ENCODE measurements around the gene RNF11.

Gene RNF11

DNA sequence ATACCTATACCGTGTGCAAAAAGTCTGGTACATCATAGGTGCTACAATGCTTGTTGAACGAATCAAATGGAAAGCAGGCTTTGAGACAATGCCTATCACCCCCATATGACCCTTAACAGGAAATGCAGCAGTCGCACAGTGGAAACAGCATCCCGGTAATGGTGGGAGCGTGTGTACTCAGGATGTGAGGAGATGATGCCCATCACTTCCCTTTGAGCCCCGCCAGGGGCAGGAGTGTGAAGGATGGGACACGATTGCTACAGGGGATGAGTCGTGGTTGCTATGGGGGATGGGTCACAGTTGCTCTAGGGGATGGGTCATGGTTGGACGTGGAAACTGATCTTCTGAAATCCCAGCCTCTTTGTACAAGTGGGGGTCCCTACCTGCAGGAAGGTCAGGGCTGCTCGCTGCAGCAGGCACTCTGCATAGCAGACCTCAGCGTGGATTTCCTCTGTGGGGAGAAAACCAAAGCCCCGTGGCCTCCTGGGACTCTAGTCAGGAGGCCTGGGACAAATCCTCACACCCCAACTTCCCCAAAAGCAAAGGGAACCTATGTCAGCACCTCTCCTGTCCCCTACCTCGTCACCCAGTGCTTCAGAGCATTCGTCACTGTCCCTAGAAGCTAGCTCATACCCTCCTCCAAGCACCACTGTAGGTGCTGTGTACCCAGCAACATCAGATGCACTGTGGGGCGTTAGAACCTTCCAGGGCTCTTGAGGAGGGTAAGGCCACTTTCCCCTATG, 75.0 kb downstream of the RNF11 start:
- TF ChIP-seq, protein P1, sequence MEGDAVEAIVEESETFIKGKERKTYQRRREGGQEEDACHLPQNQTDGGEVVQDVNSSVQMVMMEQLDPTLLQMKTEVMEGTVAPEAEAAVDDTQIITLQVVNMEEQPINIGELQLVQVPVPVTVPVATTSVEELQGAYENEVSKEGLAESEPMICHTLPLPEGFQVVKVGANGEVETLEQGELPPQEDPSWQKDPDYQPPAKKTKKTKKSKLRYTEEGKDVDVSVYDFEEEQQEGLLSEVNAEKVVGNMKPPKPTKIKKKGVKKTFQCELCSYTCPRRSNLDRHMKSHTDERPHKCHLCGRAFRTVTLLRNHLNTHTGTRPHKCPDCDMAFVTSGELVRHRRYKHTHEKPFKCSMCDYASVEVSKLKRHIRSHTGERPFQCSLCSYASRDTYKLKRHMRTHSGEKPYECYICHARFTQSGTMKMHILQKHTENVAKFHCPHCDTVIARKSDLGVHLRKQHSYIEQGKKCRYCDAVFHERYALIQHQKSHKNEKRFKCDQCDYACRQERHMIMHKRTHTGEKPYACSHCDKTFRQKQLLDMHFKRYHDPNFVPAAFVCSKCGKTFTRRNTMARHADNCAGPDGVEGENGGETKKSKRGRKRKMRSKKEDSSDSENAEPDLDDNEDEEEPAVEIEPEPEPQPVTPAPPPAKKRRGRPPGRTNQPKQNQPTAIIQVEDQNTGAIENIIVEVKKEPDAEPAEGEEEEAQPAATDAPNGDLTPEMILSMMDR (IDR thresholded peaks at IDR 0.05; ENCODE audit: low read depth, low read length, missing control alignments) = no peak
- no peak overlapping the region for H3K4me3 ChIP-seq (replicated peaks; ENCODE audit: low read depth, low read length)
- DNase-seq (ENCODE audit: extremely low read depth, low read depth) = no peak

DNA sequence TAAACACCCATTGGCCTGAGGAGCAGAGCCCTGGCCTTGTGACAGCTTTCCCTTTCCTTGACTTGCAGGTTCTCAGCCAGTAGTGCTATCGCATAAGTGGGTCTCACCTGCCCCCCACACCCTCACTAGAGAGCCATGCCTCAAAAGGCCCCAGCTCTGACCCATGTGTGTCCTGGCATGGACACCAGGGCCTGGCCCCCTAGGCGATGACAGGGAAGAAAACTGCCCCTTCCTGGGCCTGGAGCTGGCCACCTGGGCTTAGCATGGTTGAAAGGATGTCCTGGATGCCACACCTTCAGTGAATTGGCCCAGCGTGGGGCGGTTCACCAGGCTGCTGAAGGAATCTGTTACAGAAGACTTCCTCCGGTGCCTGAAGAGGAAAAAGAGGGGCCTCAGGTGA, 75.8 kb downstream of the RNF11 start:
- TF ChIP-seq, protein P1 (IDR thresholded peaks at IDR 0.05; ENCODE audit: low read depth, low read length, missing control alignments) = no peak
- H3K4me3 ChIP-seq (replicated peaks; ENCODE audit: low read depth, low read length) = no peak overlapping the region
- DNase-seq (ENCODE audit: extremely low read depth, low read depth) = no peak

DNA sequence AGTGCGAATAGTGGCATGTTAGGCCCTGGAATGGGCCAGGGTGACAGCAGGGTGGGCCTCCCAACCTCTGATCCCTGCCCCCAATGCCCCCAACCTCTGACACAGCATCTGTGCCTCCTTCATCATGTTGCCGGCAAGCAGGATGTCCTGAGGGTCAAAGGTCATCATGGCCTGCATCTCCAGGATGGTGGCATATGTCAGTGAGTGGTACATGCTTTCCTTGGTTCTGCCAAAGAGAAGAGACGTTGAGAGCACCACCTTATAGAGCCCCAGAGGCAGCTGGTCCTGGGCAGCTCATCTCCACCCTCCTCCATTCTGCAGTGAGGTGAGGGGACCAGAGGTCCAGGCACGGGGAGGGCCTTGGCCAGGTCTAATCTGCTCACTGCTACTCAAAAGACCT, 76.6 kb downstream of the RNF11 start:
- TF ChIP-seq, protein P1 (IDR thresholded peaks at IDR 0.05; ENCODE audit: low read depth, low read length, missing control alignments) = no peak

DNA sequence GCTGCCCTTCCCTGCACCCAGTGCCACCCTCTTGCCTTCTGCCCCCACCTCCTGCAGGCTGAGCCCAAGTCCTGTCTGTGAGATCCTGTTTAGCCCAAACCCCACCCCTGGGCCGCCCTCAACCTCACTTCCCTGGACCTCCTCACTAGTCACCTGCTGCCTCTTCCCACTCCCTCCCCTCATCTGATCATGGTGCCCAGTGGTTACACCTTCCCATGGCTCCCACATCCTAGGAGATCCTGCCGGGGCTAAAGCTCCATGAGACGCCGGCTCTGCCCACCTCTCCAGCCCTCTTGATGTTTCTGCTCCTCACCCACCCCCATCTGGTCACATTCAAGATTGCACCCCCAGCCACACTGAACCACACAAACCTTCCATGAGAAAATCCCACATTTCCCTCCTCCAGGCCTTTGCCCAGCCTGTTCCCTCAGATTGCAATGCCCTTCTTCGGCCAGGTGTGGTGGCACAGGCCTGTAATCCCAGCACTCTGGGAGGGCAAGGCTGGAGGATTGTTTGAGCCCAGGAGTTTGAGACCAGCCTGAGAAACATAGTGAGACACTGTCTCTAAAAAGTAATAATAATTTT, 77.3 kb downstream of the RNF11 start:
- TF ChIP-seq, protein P1 (IDR thresholded peaks at IDR 0.05; ENCODE audit: low read depth, low read length, missing control alignments) = peak; percentile 21
- H3K4me3 ChIP-seq (replicated peaks; ENCODE audit: low read depth, low read length) = no peak overlapping the region
- no peak for DNase-seq (ENCODE audit: extremely low read depth, low read depth)

More for the DNA sequence above, 76.6 kb downstream of the RNF11 start:
- no peak overlapping the region for H3K4me3 ChIP-seq (replicated peaks; ENCODE audit: low read depth, low read length)
- DNase-seq (ENCODE audit: extremely low read depth, low read depth) = no peak

DNA sequence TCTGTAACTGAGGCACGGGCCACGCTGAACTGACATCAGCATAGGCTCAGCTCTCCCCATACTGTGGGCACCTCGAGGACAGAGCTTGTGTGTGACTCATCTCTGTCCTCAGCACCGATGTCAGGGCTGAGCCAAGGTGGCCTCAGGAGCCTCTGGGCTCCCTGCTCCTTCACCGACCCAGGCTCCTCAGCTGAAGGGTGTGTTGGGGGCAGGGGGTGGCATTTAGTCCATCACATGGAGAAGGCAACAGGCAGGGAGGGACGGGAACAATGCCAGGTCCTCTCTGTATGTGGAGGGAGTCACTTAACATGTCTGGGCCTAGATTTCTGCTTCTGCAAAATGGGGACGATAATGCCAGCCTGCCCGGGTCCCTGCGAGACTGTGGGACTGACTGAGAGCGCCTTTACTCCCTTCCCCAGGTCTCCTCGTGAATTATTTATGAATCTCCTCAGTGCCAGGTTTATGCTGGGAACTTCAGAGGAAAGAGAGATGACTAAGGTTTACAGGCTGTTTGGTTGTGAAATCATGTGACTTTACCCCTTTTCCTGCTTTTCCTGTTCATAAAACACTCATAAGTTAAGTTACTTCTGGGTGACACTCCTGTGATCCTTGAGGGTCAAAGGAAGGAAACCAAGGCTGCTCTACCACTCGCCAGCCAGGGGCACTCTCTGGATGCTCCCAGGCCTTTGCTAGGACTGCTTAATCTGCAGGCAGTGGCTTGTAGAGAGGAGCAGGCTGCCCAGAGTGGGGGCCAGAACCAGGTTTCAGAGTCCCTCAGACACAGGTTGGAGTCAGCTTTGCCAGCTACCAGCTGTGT, 78.1 kb downstream of the RNF11 start:
- H3K4me3 ChIP-seq (replicated peaks; ENCODE audit: low read depth, low read length) = no peak overlapping the region
- no peak for DNase-seq (ENCODE audit: extremely low read depth, low read depth)
- TF ChIP-seq, protein P1 (IDR thresholded peaks at IDR 0.05; ENCODE audit: low read depth, low read length, missing control alignments) = no peak

DNA sequence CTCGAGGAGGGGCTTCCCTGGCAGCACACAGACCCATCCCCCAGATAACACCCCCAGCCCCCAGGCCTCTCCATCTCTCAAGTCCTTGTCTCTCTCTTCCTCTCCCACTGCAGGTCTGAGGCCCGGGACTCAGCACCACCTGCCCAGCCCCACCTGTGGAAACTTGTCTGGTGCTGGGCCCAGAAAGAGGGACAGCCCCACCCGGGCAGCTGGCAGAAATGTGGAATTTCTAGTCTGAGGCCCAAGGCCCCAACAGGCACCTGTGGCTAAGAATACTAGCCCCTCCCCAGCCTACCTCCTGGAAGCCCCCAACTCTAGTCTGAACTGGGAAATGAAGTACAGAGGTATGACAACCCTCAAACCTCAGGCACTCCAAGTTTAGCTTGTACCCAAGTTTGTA, 78.9 kb downstream of the RNF11 start:
- H3K4me3 ChIP-seq (replicated peaks; ENCODE audit: low read depth, low read length) = no peak overlapping the region
- TF ChIP-seq, protein P1 (IDR thresholded peaks at IDR 0.05; ENCODE audit: low read depth, low read length, missing control alignments) = no peak
- DNase-seq (ENCODE audit: extremely low read depth, low read depth) = no peak
